Panc1 (cell line): ENCODE measurements around the gene ASCC1. TPM values are rescaled to one million over a fixed set of nuclear protein-coding genes. Genes with fewer than 3 reads are reported as not detected.

ENCODE experiments used
- ATAC-seq: fragments of 200-7000 bp; cut with Tn5 transposase; 2 replicates; pipeline ENCODE4 v1.9.1; 2020; ENCODE audit warnings: mild to moderate bottlenecking, moderate library complexity
- BruUV-seq: library from RNA; stranded (reverse); fragments of 400-500 nt; replicated peaks from 2 replicates; lab custom pipeline; 2021; lab: Mats Ljungman, UMichigan
- CTCF ChIA-PET: fragments of 300-600 bp; sonication (Branson Sonifier 250); formaldehyde crosslinking; loops from one replicate; lab custom pipeline; 2022; ENCODE audit warnings: antibody characterized with exemption; lab: Charles Lee
- POLR2A ChIA-PET: fragments of 300-600 bp; sonication (Branson Sonifier 250); formaldehyde crosslinking; loops from one replicate; lab custom pipeline; 2022; ENCODE audit warnings: antibody characterized with exemption; lab: Charles Lee
- DNase-seq: peaks from one replicate; pipeline ENCODE4 v3.0.0-alpha.2; 2010; ENCODE audit warnings: low read depth, low spot score
- H3K27ac ChIP-seq: 2 replicates; pipeline ENCODE4 v1.5.1; 2011; ENCODE audit warnings: mild to moderate bottlenecking, low read length, inconsistent platforms
- H3K27me3 ChIP-seq: fragments of 200-500 bp; sonication (Bioruptor generic); 2 replicates; pipeline ENCODE4 v1.6.0; 2014; ENCODE audit warnings: low read length, inconsistent platforms; ENCODE audit not compliant: control insufficient read depth, insufficient read depth
- H3K36me3 ChIP-seq: fragments of 200-500 bp; sonication (Bioruptor generic); 2 replicates; pipeline ENCODE4 v1.5.1; 2014; ENCODE audit warnings: inconsistent platforms, mild to moderate bottlenecking, low read length, moderate library complexity; ENCODE audit not compliant: control insufficient read depth, insufficient read depth
- H3K4me1 ChIP-seq: 2 replicates; pipeline ENCODE4 v1.5.1; 2011; ENCODE audit warnings: inconsistent platforms, mild to moderate bottlenecking, low read length, moderate library complexity; ENCODE audit not compliant: control insufficient read depth, insufficient read depth
- H3K4me3 ChIP-seq, 2 experiments: 2 replicates each; pipeline ENCODE4 v1.5.1; 2011 to 2012; ENCODE audit warnings: low read depth in 2 of 2, low read length in 2 of 2, mild to moderate bottlenecking in 2 of 2, inconsistent platforms in 1 of 2, moderate library complexity in 1 of 2
- H3K9me3 ChIP-seq: fragments of 200-500 bp; sonication (Bioruptor generic); 2 replicates; pipeline ENCODE4 v1.5.1; 2014; ENCODE audit warnings: low read depth, mild to moderate bottlenecking, inconsistent platforms, low read length, moderate library complexity; ENCODE audit not compliant: control insufficient read depth, insufficient read depth
- CTCF ChIP-seq: fragments of 450-650 bp; IDR thresholded peaks from 2 replicates; pipeline ENCODE4 v1.5.1; 2017; ENCODE audit warnings: mild to moderate bottlenecking
- POLR2AphosphoS5 ChIP-seq: IDR thresholded peaks from 2 replicates; pipeline ENCODE4 v1.6.1; 2012; ENCODE audit warnings: mild to moderate bottlenecking, low read depth, low read length, moderate library complexity
- REST ChIP-seq, 2 experiments: IDR thresholded peaks; 2 replicates each; pipeline ENCODE4 v1.6.1; 2011 to 2012; ENCODE audit warnings: low read depth in 2 of 2, control low read depth in 1 of 2, low read length in 1 of 2, mild to moderate bottlenecking in 1 of 2, moderate library complexity in 1 of 2; ENCODE audit not compliant: insufficient read depth in 1 of 2
- SIN3A ChIP-seq: IDR thresholded peaks from 2 replicates; pipeline ENCODE4 v1.6.1; 2012; ENCODE audit warnings: low read depth, mild to moderate bottlenecking, low read length, moderate library complexity, borderline replicate concordance; ENCODE audit not compliant: insufficient read depth
- TCF7L2 ChIP-seq: IDR thresholded peaks from 2 replicates; pipeline ENCODE4 v1.6.1; 2011; ENCODE audit warnings: mild to moderate bottlenecking, low read depth, low read length, inconsistent platforms
- in situ Hi-C: cut with HindIII; loops from 2 replicates; pipeline ENCODE4 v1.10.0; 2016; ENCODE audit warnings: low sequenced_read_pairs, low pct_unique_long_range_greater_than_20kb
- intact Hi-C: fragments of 100-400 bp; cut with micrococcal nuclease; formaldehyde crosslinking; loops from one replicate; pipeline ENCODE4 v1.10.0; 2022; ENCODE audit not compliant: unreplicated experiment
- total RNA-seq: library from RNA; stranded (reverse); gene quantifications from one replicate; pipeline ENCODE4 v1.2.1, GENCODE V29; 2021; ENCODE audit not compliant: unreplicated experiment

ASCC1 gene
- total RNA-seq, 1 experiment from 2014 or later = 114 TPM

GRCh38 chr10:72056932-72057751, 158.9 kb downstream of the ASCC1 start:
- BruUV-seq = no TSS peak
- no peak for TF ChIP-seq TCF7L2
- TF ChIP-seq CTCF = no peak
- no peak for TF ChIP-seq POLR2AphosphoS5
- no peak for TF ChIP-seq SIN3A
- no peak for TF ChIP-seq REST (IDR thresholded peaks at IDR 0.05; ENCODE audit: insufficient read depth in 1 of 2, low read depth in 2 of 2, low read length in 1 of 2)
- DNase-seq (no peak), ATAC-seq (no peak)
- H3K36me3 ChIP-seq = no peaks in the 10 kb centered on the region
- H3K4me3 ChIP-seq = no peak overlapping the region
- ChIA-PET POLR2A (interaction anchor here (0.6 to 0.8 kb wide), 2 partner anchors 217 to 589 kb away, joined by 3 to 6 read pairs; no protein-coding TSS in a partner anchor), CTCF (interaction anchor here (0.7 to 1.4 kb wide), 4 partner anchors 8 to 196 kb away, joined by 3 to 6 read pairs (median 5); no protein-coding TSS in a partner anchor)
- peaks cover 31% of the 10 kb centered on the region for H3K4me1 ChIP-seq
- intact Hi-C loops (no loop called here), in situ Hi-C loops (no loop called here)
- no peaks in the 10 kb centered on the region for H3K27me3 ChIP-seq
- peak overlapping the region; percentile 48; the same call in 1 of the 2 replicates for H3K27ac ChIP-seq
- H3K9me3 ChIP-seq = no peaks in the 10 kb centered on the region

- intact Hi-C loops = no loop called here
- in situ Hi-C loops = no loop called here
- DNase-seq (no peak), ATAC-seq (no peak)
- POLR2A ChIA-PET = interaction anchor here (0.6 kb wide), 1 partner anchor 216 kb away, joined by 6 read pairs; no protein-coding TSS in a partner anchor
- CTCF ChIA-PET = interaction anchor here (0.5 to 1.4 kb wide), 3 partner anchors 7 to 160 kb away, joined by 3 to 6 read pairs (median 4); no protein-coding TSS in a partner anchor
- Histone ChIP-seq H3K9me3 (no peaks in the 10 kb centered on the region), H3K27me3 (no peaks in the 10 kb centered on the region), H3K4me3 (no peak overlapping the region), H3K36me3 (no peaks in the 10 kb centered on the region), H3K4me1 (peaks cover 21% of the 10 kb centered on the region), H3K27ac (0 out of 2 replicates have a peak overlapping the region, but pooled peaks have one; percentile 0)
- no peak for TF ChIP-seq CTCF
- TF ChIP-seq SIN3A = no peak
- TF ChIP-seq POLR2AphosphoS5 = no peak
- TF ChIP-seq TCF7L2 = no peak
- no TSS peak for BruUV-seq
These were observed 160.0 kb downstream of the ASCC1 start for GRCh38 chr10:72056113-72056512.
